Colon (tissue), 2 donors: ENCODE data around the gene MELK.

Experiments used
- FAIRE-seq: peaks from 2 replicates; lab custom pipeline; 2012; peaks lifted over from hg19 to GRCh38; lab: Jason Lieb, UNC
- donor health status: control.
- donor health status: control.

The MELK gene

GRCh38 chr9:36676091-36676490 is 103.4 kb downstream of the MELK start:
- FAIRE-seq, result no peak

- FAIRE-seq, result no peak
Measured at GRCh38 chr9:36676778-36677485, 104.2 kb downstream of the MELK start.

GRCh38 chr9:36677611-36678010 is 104.9 kb downstream of the MELK start:
- FAIRE-seq, result no peak

- FAIRE-seq, result no peak
Measured at GRCh38 chr9:36679710-36680109, 107.0 kb downstream of the MELK start.

GRCh38 chr9:36686471-36686870 is 113.8 kb downstream of the MELK start:
- FAIRE-seq, result no peak

- no peak for FAIRE-seq
Measured at GRCh38 chr9:36690412-36691168, 117.9 kb downstream of the MELK start.

- no peak for FAIRE-seq
Measured at GRCh38 chr9:36691671-36692070, 119.0 kb downstream of the MELK start.

- no peak for FAIRE-seq
Measured at GRCh38 chr9:36698984-36699383, 126.3 kb downstream of the MELK start.

GRCh38 chr9:36704148-36704547 is 131.5 kb downstream of the MELK start:
- FAIRE-seq, result no peak

- no peak for FAIRE-seq
Measured at GRCh38 chr9:36713515-36714490, 141.1 kb downstream of the MELK start.

- no peak for FAIRE-seq
Measured at GRCh38 chr9:36716496-36716895, 143.8 kb downstream of the MELK start.

- no peak for FAIRE-seq
Measured at GRCh38 chr9:36717276-36717675, 144.6 kb downstream of the MELK start.

- FAIRE-seq, result no peak
Measured at GRCh38 chr9:36718612-36719011, 145.9 kb downstream of the MELK start.

GRCh38 chr9:36720043-36720442 is 147.3 kb downstream of the MELK start:
- FAIRE-seq, result no peak

GRCh38 chr9:36721846-36722588 is 149.3 kb downstream of the MELK start:
- no peak for FAIRE-seq

GRCh38 chr9:36725777-36726356 is 153.2 kb downstream of the MELK start:
- no peak for FAIRE-seq
